Measurements from ENCODE around the gene IQGAP1. TPM values are rescaled to one million over a fixed set of nuclear protein-coding genes. Genes with fewer than 3 reads are reported as not detected.

Gene IQGAP1
- 245 and 248 TPM in 2 replicates for total RNA-seq

GRCh38 chr15:90387534-90388461 is at the start of gene IQGAP1:
Gene IQGAP1 (plus strand): TSS chr15:90388242. CDS start chr15:90388342, 100 bp downstream.

GRCh38 chr15:90352107-90352893 is 35.7 kb upstream of the IQGAP1 start, which contains the start of gene ZNF774:
Gene ZNF774 (plus strand): TSS chr15:90352284. CDS start chr15:90354661, 2,377 bp downstream.

GRCh38 chr15:90529371-90530249 is 141.6 kb downstream of the IQGAP1 start, which contains the start of gene CRTC3:
Gene CRTC3 (plus strand): TSS chr15:90529923. CDS start chr15:90530072, 149 bp downstream.

Other genes starting within 250 kb of the IQGAP1 start
- 7.1 and 10.5 TPM in 2 replicates for gene SEMA4B, start 186.9 kb upstream of the IQGAP1 start, total RNA-seq
- 34.0 and 34.8 TPM in 2 replicates for gene CIB1, start 154.3 kb upstream of the IQGAP1 start, total RNA-seq
- 12.4 and 15.8 TPM in 2 replicates for gene GDPGP1, start 154.0 kb upstream of the IQGAP1 start, total RNA-seq
- gene TTLL13, start 138.7 kb upstream of the IQGAP1 start, total RNA-seq = 0.20 TPM in 1 of 2 replicates, not detected in the other
- gene NGRN, start 122.6 kb upstream of the IQGAP1 start, total RNA-seq = 64.3 and 73.8 TPM in 2 replicates
- gene ZNF774, start 36.0 kb upstream of the IQGAP1 start, total RNA-seq = 0.69 and 0.87 TPM in 2 replicates
- 10.2 and 13.6 TPM in 2 replicates for gene CRTC3, start 141.7 kb downstream of the IQGAP1 start, total RNA-seq

All from mammary microvascular endothelial cell (primary cell).